ENCODE data around the gene PNPLA6. TPM values are rescaled to one million over a fixed set of nuclear protein-coding genes. Genes with fewer than 3 reads are reported as not detected.

Gene PNPLA6
- total RNA-seq, 1 experiment from 2014 or later, result 65.8 TPM

- no peaks in the 10 kb centered on the region for H3K79me2 ChIP-seq (ENCODE audit: low read length)
- no peak overlapping the region for H3K27ac ChIP-seq (ENCODE audit: low read length)
- no peaks in the 10 kb centered on the region for H3K27me3 ChIP-seq (ENCODE audit: low read length)
- no peak overlapping the region for H2AFZ ChIP-seq (ENCODE audit: low read length)
- no peak overlapping the region for H3K9ac ChIP-seq (ENCODE audit: low read length)
- peaks cover 17% of the 10 kb centered on the region for H3K4me1 ChIP-seq (ENCODE audit: low read length)
- no peaks in the 10 kb centered on the region for H4K20me1 ChIP-seq (ENCODE audit: insufficient read depth, low read depth, low read length)
- H3K9me3 ChIP-seq (ENCODE audit: low read length), result no peaks in the 10 kb centered on the region
- no peak overlapping the region for H3K4me3 ChIP-seq (ENCODE audit: low read length)
- no peaks in the 10 kb centered on the region for H3K9me2 ChIP-seq (replicated peaks; ENCODE audit: insufficient read depth, low read length)
- DNase-seq, result no peak
- H3K4me2 ChIP-seq (ENCODE audit: low read depth, low read length, poor library complexity, severe bottlenecking), result no peak overlapping the region
- H3K36me3 ChIP-seq (ENCODE audit: insufficient read depth, low read length), result no peaks in the 10 kb centered on the region
Measured at GRCh38 chr19:7526059-7526929, 9.2 kb upstream of the PNPLA6 start.

GRCh38 chr19:7527516-7528191 is 7.9 kb upstream of the PNPLA6 start:
- Histone ChIP-seq H3K4me1 (ENCODE audit: low read length) (peaks cover 11% of the 10 kb centered on the region), H3K9me3 (ENCODE audit: low read length) (no peaks in the 10 kb centered on the region), H3K4me3 (ENCODE audit: low read length) (no peak overlapping the region), H3K4me2 (ENCODE audit: low read depth, low read length, poor library complexity, severe bottlenecking) (no peak overlapping the region), H3K9ac (ENCODE audit: low read length) (no peak overlapping the region), H3K79me2 (ENCODE audit: low read length) (no peaks in the 10 kb centered on the region), H3K9me2 (replicated peaks; ENCODE audit: insufficient read depth, low read length) (no peaks in the 10 kb centered on the region), H3K36me3 (ENCODE audit: insufficient read depth, low read length) (no peaks in the 10 kb centered on the region), H2AFZ (ENCODE audit: low read length) (no peak overlapping the region), H3K27ac (ENCODE audit: low read length) (no peak overlapping the region), H4K20me1 (ENCODE audit: insufficient read depth, low read depth, low read length) (no peaks in the 10 kb centered on the region), H3K27me3 (ENCODE audit: low read length) (no peaks in the 10 kb centered on the region)
- DNase-seq, result no peak

- H3K4me1 ChIP-seq (ENCODE audit: low read length), result peaks cover 6% of the 10 kb centered on the region
- no peak overlapping the region for H3K4me3 ChIP-seq (ENCODE audit: low read length)
- no peaks in the 10 kb centered on the region for H3K36me3 ChIP-seq (ENCODE audit: insufficient read depth, low read length)
- H3K9ac ChIP-seq (ENCODE audit: low read length), result no peak overlapping the region
- H2AFZ ChIP-seq (ENCODE audit: low read length), result no peak overlapping the region
- H3K27me3 ChIP-seq (ENCODE audit: low read length), result no peaks in the 10 kb centered on the region
- H3K79me2 ChIP-seq (ENCODE audit: low read length), result no peaks in the 10 kb centered on the region
- H3K27ac ChIP-seq (ENCODE audit: low read length), result no peak overlapping the region
- no peaks in the 10 kb centered on the region for H3K9me3 ChIP-seq (ENCODE audit: low read length)
- no peaks in the 10 kb centered on the region for H4K20me1 ChIP-seq (ENCODE audit: insufficient read depth, low read depth, low read length)
- no peaks in the 10 kb centered on the region for H3K9me2 ChIP-seq (replicated peaks; ENCODE audit: insufficient read depth, low read length)
- no peak for DNase-seq
- H3K4me2 ChIP-seq (ENCODE audit: low read depth, low read length, poor library complexity, severe bottlenecking), result no peak overlapping the region
Measured at GRCh38 chr19:7528192-7528519, 7.4 kb upstream of the PNPLA6 start.

GRCh38 chr19:7528522-7529245 is 6.8 kb upstream of the PNPLA6 start:
- no peak overlapping the region for H3K4me3 ChIP-seq (ENCODE audit: low read length)
- no peaks in the 10 kb centered on the region for H3K27me3 ChIP-seq (ENCODE audit: low read length)
- no peak overlapping the region for H3K4me2 ChIP-seq (ENCODE audit: low read depth, low read length, poor library complexity, severe bottlenecking)
- no peak overlapping the region for H3K9ac ChIP-seq (ENCODE audit: low read length)
- no peak overlapping the region for H2AFZ ChIP-seq (ENCODE audit: low read length)
- no peaks in the 10 kb centered on the region for H4K20me1 ChIP-seq (ENCODE audit: insufficient read depth, low read depth, low read length)
- no peaks in the 10 kb centered on the region for H3K79me2 ChIP-seq (ENCODE audit: low read length)
- no peaks in the 10 kb centered on the region for H3K36me3 ChIP-seq (ENCODE audit: insufficient read depth, low read length)
- no peak overlapping the region for H3K27ac ChIP-seq (ENCODE audit: low read length)
- H3K4me1 ChIP-seq (ENCODE audit: low read length), result peaks cover 4% of the 10 kb centered on the region; the same call in 1 of the 2 replicates
- no peaks in the 10 kb centered on the region for H3K9me3 ChIP-seq (ENCODE audit: low read length)
- no peaks in the 10 kb centered on the region for H3K9me2 ChIP-seq (replicated peaks; ENCODE audit: insufficient read depth, low read length)
- no peak for DNase-seq

GRCh38 chr19:7529246-7529600 is 6.3 kb upstream of the PNPLA6 start:
- no peaks in the 10 kb centered on the region for H3K27me3 ChIP-seq (ENCODE audit: low read length)
- H3K79me2 ChIP-seq (ENCODE audit: low read length), result no peaks in the 10 kb centered on the region
- H3K9me2 ChIP-seq (replicated peaks; ENCODE audit: insufficient read depth, low read length), result no peaks in the 10 kb centered on the region
- H3K4me2 ChIP-seq (ENCODE audit: low read depth, low read length, poor library complexity, severe bottlenecking), result no peak overlapping the region
- no peaks in the 10 kb centered on the region for H3K9me3 ChIP-seq (ENCODE audit: low read length)
- no peak overlapping the region for H3K4me3 ChIP-seq (ENCODE audit: low read length)
- H2AFZ ChIP-seq (ENCODE audit: low read length), result no peak overlapping the region
- H3K36me3 ChIP-seq (ENCODE audit: insufficient read depth, low read length), result no peaks in the 10 kb centered on the region
- H3K9ac ChIP-seq (ENCODE audit: low read length), result no peak overlapping the region
- H3K4me1 ChIP-seq (ENCODE audit: low read length), result peaks cover 5% of the 10 kb centered on the region; the same call in 1 of the 2 replicates
- DNase-seq, result no peak
- no peaks in the 10 kb centered on the region for H4K20me1 ChIP-seq (ENCODE audit: insufficient read depth, low read depth, low read length)
- no peak overlapping the region for H3K27ac ChIP-seq (ENCODE audit: low read length)

GRCh38 chr19:7529610-7530490 is 5.7 kb upstream of the PNPLA6 start:
- no peak overlapping the region for H3K27ac ChIP-seq (ENCODE audit: low read length)
- DNase-seq, result no peak
- no peaks in the 10 kb centered on the region for H3K36me3 ChIP-seq (ENCODE audit: insufficient read depth, low read length)
- H2AFZ ChIP-seq (ENCODE audit: low read length), result no peak overlapping the region
- H3K9me2 ChIP-seq (replicated peaks; ENCODE audit: insufficient read depth, low read length), result no peaks in the 10 kb centered on the region
- H3K4me3 ChIP-seq (ENCODE audit: low read length), result no peak overlapping the region
- no peak overlapping the region for H3K4me2 ChIP-seq (ENCODE audit: low read depth, low read length, poor library complexity, severe bottlenecking)
- no peak overlapping the region for H3K9ac ChIP-seq (ENCODE audit: low read length)
- no peaks in the 10 kb centered on the region for H3K27me3 ChIP-seq (ENCODE audit: low read length)
- no peaks in the 10 kb centered on the region for H4K20me1 ChIP-seq (ENCODE audit: insufficient read depth, low read depth, low read length)
- no peaks in the 10 kb centered on the region for H3K9me3 ChIP-seq (ENCODE audit: low read length)
- H3K79me2 ChIP-seq (ENCODE audit: low read length), result no peaks in the 10 kb centered on the region
- peaks cover 5% of the 10 kb centered on the region; the same call in 1 of the 2 replicates for H3K4me1 ChIP-seq (ENCODE audit: low read length)

- no peak overlapping the region for H3K27ac ChIP-seq (ENCODE audit: low read length)
- DNase-seq, result no peak
Measured at GRCh38 chr19:7533281-7533885, 2.1 kb upstream of the PNPLA6 start.

More at GRCh38 chr19:7533281-7533885, 2.1 kb upstream of the PNPLA6 start:
- H3K4me2 ChIP-seq (ENCODE audit: low read depth, low read length, poor library complexity, severe bottlenecking), result peak overlapping the region; percentile 97
- no peaks in the 10 kb centered on the region for H3K9me3 ChIP-seq (ENCODE audit: low read length)
- H3K36me3 ChIP-seq (ENCODE audit: insufficient read depth, low read length), result no peaks in the 10 kb centered on the region
- peaks cover 9% of the 10 kb centered on the region; the same call in 1 of the 2 replicates for H3K79me2 ChIP-seq (ENCODE audit: low read length)
- H3K9ac ChIP-seq (ENCODE audit: low read length), result peak overlapping the region; percentile 47
- no peaks in the 10 kb centered on the region for H4K20me1 ChIP-seq (ENCODE audit: insufficient read depth, low read depth, low read length)
- peak overlapping the region; percentile 33; the same call in 1 of the 2 replicates for H3K4me3 ChIP-seq (ENCODE audit: low read length)
- H3K9me2 ChIP-seq (replicated peaks; ENCODE audit: insufficient read depth, low read length), result no peaks in the 10 kb centered on the region
- H3K27me3 ChIP-seq (ENCODE audit: low read length), result no peaks in the 10 kb centered on the region
- no peak overlapping the region for H2AFZ ChIP-seq (ENCODE audit: low read length)
- peaks cover 8% of the 10 kb centered on the region; the same call in 1 of the 2 replicates for H3K4me1 ChIP-seq (ENCODE audit: low read length)
